HUES64 (cell line): ENCODE results near the gene NADSYN1. TPM values are rescaled to one million over a fixed set of nuclear protein-coding genes. Genes with fewer than 3 reads are reported as not detected.
A peak's percentile ranks its signal among the peaks of the same experiment; 100 is the strongest.

Experiments used
- H3K27ac ChIP-seq: 2 replicates; pipeline ENCODE4 v1.7.0; 2013; ENCODE audit warnings: low read depth, low read length, inconsistent platforms
- H3K27me3 ChIP-seq: 2 replicates; pipeline ENCODE4 v1.6.1; 2013; ENCODE audit warnings: mild to moderate bottlenecking, low read length; ENCODE audit not compliant: insufficient read depth
- H3K36me3 ChIP-seq: 2 replicates; pipeline ENCODE4 v1.6.1; 2013; ENCODE audit warnings: mild to moderate bottlenecking, low read length; ENCODE audit not compliant: insufficient read depth
- H3K4me1 ChIP-seq: 2 replicates; pipeline ENCODE4 v1.6.1; 2013; ENCODE audit warnings: mild to moderate bottlenecking, low read length, moderate library complexity; ENCODE audit not compliant: insufficient read depth
- H3K4me3 ChIP-seq: 2 replicates; pipeline ENCODE4 v1.5.1; 2013; ENCODE audit warnings: mild to moderate bottlenecking, low read length, moderate library complexity
- H3K9ac ChIP-seq: 2 replicates; pipeline ENCODE4 v1.6.1; 2013; ENCODE audit warnings: mild to moderate bottlenecking, low read depth, low read length
- H3K9me3 ChIP-seq: 2 replicates; pipeline ENCODE4 v1.6.1; 2013; ENCODE audit warnings: low read depth, low read length; ENCODE audit not compliant: insufficient read depth
- WGBS: fragments of 150-250, 120-280 bp; methylation state at CpG from one replicate; pipeline ENCODE4 v1.1.7; 2013; ENCODE audit warnings: missing lambda C conversion rate; 5-methylcytosine and 5-hydroxymethylcytosine counted together
- polyA plus RNA-seq, 2 experiments: library from polyadenylated mRNA; stranded (reverse); fragments of 50-300 nt; gene quantifications; one replicate each; pipeline ENCODE4 v1.2.3, GENCODE V29; 2013

The NADSYN1 gene
- polyA plus RNA-seq (2013, experiment 1 of 2), result 22.0 TPM
- 24.1 TPM for polyA plus RNA-seq (2013, experiment 2 of 2)

DNA sequence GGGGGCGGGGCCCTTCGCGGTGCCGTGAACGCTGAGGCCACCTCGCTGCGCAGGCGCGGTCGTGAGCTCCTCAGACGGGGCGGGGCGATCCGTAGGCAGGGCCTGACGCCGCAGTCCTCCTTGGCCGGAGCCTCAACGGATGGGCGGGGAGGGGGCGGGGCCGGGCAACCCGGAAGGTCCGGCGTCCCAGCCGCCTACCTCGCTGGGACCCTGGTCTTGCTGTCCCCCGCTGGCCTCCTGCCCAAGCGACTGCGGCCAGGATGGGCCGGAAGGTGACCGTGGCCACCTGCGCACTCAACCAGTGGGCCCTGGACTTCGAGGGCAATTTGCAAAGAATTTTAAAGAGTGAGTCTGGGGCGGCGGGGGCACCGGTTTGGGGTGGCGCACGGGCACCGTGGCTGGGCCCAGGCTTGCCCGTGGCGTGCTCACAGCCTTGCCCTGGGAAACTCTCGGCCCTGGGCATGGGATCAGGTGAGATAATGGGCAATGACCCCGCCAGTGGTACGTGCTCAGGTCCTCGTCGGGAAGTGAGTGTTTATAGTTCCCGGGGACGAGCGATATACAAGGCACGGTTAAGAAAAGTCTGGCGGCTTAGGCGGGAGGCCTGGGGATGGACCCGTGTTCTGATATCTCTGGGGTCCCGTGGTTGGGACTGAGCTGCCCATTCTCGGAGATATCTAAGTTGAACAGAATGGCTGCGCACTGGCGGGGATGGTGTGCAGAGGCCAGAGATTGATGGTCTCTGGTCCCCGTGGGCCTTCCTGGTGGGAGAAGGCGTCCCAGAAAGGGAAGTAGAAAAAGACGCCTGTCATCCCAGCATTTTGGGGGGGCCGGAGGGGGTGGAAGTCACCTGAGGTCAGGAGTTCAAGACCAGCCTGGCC lies at the start of gene NADSYN1:
NADSYN1 (plus strand) TSS at position 167 of the 881 bp plus-strand sequence; CDS start at position 261, 94 bp downstream.
- Histone ChIP-seq H3K9me3 (no peaks in the 10 kb centered on the region), H3K27ac (peak within 1 kb of the TSS; percentile 26; the same call in 1 of the 2 replicates), H3K27me3 (peaks cover 4% of the 10 kb centered on the region; the same call in 1 of the 2 replicates), H3K36me3 (peaks cover 25% of the 10 kb centered on the region), H3K4me1 (peaks cover 15% of the 10 kb centered on the region), H3K4me3 (peak within 1 kb of the TSS; percentile 86), H3K9ac (peak within 1 kb of the TSS; percentile 70)
- WGBS, result 5% methylated on average over 61 of the region's 61 CpGs

DNA sequence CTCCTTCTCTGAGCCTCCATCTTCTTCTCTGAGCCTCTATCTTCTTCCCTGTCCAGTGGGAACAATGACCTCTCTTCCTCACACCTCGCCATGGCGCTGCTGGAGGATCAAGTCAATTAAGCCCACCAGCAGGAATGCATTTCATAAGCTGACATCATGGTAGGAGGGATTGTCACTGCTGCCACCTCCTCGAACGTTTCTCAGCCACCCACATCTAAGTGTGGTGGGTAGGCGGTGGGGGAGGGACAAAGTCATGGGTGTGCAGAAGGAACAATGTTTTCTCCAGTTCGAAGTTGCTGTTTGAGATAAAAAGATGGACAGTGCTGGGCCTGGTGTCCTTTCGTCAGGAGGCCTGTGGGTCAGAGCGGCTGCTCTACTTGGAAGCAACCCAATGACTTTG lies 48.8 kb upstream of the NADSYN1 start:
- WGBS, result 84% methylated on average over 8 of the region's 8 CpGs
- no peak overlapping the region for H3K4me3 ChIP-seq
- H3K27ac ChIP-seq, result no peak overlapping the region
- no peaks in the 10 kb centered on the region for H3K27me3 ChIP-seq
- no peaks in the 10 kb centered on the region for H3K36me3 ChIP-seq
- no peak overlapping the region for H3K9ac ChIP-seq
- H3K9me3 ChIP-seq, result 0 out of 2 replicates have a peak, but pooled peaks cover 2% of the 10 kb centered on the region
- no peaks in the 10 kb centered on the region for H3K4me1 ChIP-seq

- Histone ChIP-seq H3K4me1 (no peaks in the 10 kb centered on the region), H3K27me3 (no peaks in the 10 kb centered on the region), H3K27ac (no peak overlapping the region), H3K9ac (no peak overlapping the region), H3K4me3 (no peak overlapping the region), H3K36me3 (no peaks in the 10 kb centered on the region), H3K9me3 (0 out of 2 replicates have a peak, but pooled peaks cover 2% of the 10 kb centered on the region)
- whole genome bisulfite sequencing, result 93% methylated on average over 10 of the region's 10 CpGs
Observed at GRCh38 chr11:71406681-71407080, 46.3 kb upstream of the NADSYN1 start.

GRCh38 chr11:71407356-71407755 lies 45.6 kb upstream of the NADSYN1 start:
- Histone ChIP-seq H3K9ac (no peak overlapping the region), H3K4me3 (no peak overlapping the region)

GRCh38 chr11:71408826-71409225 lies 44.2 kb upstream of the NADSYN1 start:
- no peaks in the 10 kb centered on the region for H3K27me3 ChIP-seq
- H3K36me3 ChIP-seq, result no peaks in the 10 kb centered on the region

More at GRCh38 chr11:71407356-71407755, 45.6 kb upstream of the NADSYN1 start:
- Histone ChIP-seq H3K27ac (no peak overlapping the region), H3K9me3 (0 out of 2 replicates have a peak, but pooled peaks cover 2% of the 10 kb centered on the region), H3K27me3 (no peaks in the 10 kb centered on the region), H3K36me3 (no peaks in the 10 kb centered on the region), H3K4me1 (no peaks in the 10 kb centered on the region)
- WGBS, result 87% methylated on average over 15 of the region's 15 CpGs

DNA sequence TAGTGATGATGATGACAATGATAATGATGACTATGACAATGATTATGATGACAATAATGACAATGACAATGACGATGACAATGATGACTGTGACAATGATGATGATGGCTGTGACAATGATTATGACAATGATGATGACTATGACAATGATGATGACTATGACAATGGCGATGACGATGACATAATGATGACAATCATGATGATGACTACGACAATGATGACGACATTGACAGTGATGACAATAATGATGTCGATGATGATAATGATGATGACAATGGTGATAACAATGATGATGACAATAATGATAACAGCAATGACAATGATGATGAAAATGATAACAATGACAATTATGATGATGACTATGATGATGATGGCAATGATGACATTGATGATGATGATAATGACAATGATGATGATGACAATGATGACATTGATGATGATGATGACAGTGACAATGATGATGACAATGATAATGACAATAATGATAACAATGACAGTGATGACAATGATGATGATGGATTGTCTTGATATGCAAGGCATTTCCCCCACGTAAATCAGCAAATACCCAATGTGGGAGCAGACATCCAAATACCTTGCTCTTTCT lies 42.5 kb upstream of the NADSYN1 start:
- no peak overlapping the region for H3K9ac ChIP-seq
- no peaks in the 10 kb centered on the region for H3K9me3 ChIP-seq
- no peaks in the 10 kb centered on the region for H3K4me1 ChIP-seq
- H3K36me3 ChIP-seq, result no peaks in the 10 kb centered on the region
- H3K27me3 ChIP-seq, result no peaks in the 10 kb centered on the region
- H3K27ac ChIP-seq, result no peak overlapping the region
- no peak overlapping the region for H3K4me3 ChIP-seq
- 81% methylated on average over 7 of the region's 7 CpGs for WGBS

More at GRCh38 chr11:71408826-71409225, 44.2 kb upstream of the NADSYN1 start:
- Histone ChIP-seq H3K4me1 (no peaks in the 10 kb centered on the region), H3K9me3 (no peaks in the 10 kb centered on the region), H3K9ac (no peak overlapping the region), H3K27ac (no peak overlapping the region), H3K4me3 (no peak overlapping the region)
- 78% methylated on average over 4 of the region's 7 CpGs for WGBS

DNA sequence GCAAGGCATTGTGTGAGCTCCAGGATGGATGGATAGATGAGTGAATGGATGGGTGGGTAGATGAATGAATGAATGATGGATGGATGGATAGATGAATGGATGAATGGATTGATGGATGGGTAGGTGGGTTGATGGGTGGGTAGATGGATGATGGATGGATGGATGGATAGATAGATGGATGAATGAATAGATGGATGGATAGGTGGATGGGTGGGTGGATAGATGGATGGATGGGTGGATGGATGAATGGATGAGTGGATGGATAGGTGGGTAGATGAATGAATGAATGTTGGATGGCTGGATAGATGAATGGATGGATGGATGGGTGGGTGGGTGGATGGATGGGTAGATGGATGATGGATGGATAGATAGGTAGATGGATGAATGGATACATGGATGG lies 38.4 kb upstream of the NADSYN1 start:
- no peaks in the 10 kb centered on the region for H3K27me3 ChIP-seq
- H3K36me3 ChIP-seq, result no peaks in the 10 kb centered on the region
- H3K9ac ChIP-seq, result no peak overlapping the region
- H3K27ac ChIP-seq, result no peak overlapping the region
- no peaks in the 10 kb centered on the region for H3K9me3 ChIP-seq
- H3K4me3 ChIP-seq, result no peak overlapping the region
- no peaks in the 10 kb centered on the region for H3K4me1 ChIP-seq

- H3K9ac ChIP-seq, result no peak overlapping the region
- H3K27ac ChIP-seq, result no peak overlapping the region
- 93% methylated on average over 8 of the region's 8 CpGs for WGBS
- H3K4me3 ChIP-seq, result no peak overlapping the region
- no peaks in the 10 kb centered on the region for H3K27me3 ChIP-seq
- H3K9me3 ChIP-seq, result no peaks in the 10 kb centered on the region
- no peaks in the 10 kb centered on the region for H3K36me3 ChIP-seq
- no peaks in the 10 kb centered on the region for H3K4me1 ChIP-seq
Observed at GRCh38 chr11:71418643-71419042, 34.4 kb upstream of the NADSYN1 start.

- H3K9ac ChIP-seq, result no peak overlapping the region
- no peak overlapping the region for H3K4me3 ChIP-seq
- no peaks in the 10 kb centered on the region for H3K36me3 ChIP-seq
- WGBS, result 86% methylated on average over 15 of the region's 16 CpGs
- no peak overlapping the region for H3K27ac ChIP-seq
- H3K4me1 ChIP-seq, result no peaks in the 10 kb centered on the region
- no peaks in the 10 kb centered on the region for H3K9me3 ChIP-seq
- H3K27me3 ChIP-seq, result no peaks in the 10 kb centered on the region
Observed at GRCh38 chr11:71420455-71421241, 32.4 kb upstream of the NADSYN1 start.

GRCh38 chr11:71421392-71421950 lies 31.5 kb upstream of the NADSYN1 start:
- Histone ChIP-seq H3K9me3 (no peaks in the 10 kb centered on the region), H3K27me3 (no peaks in the 10 kb centered on the region), H3K36me3 (no peaks in the 10 kb centered on the region), H3K4me3 (no peak overlapping the region), H3K4me1 (no peaks in the 10 kb centered on the region), H3K27ac (no peak overlapping the region), H3K9ac (no peak overlapping the region)
- WGBS, result 92% methylated on average over 8 of the region's 12 CpGs
